ENCODE data around the gene MORN1. TPM values are rescaled to one million over a fixed set of nuclear protein-coding genes. Genes with fewer than 3 reads are reported as not detected.

MORN1 gene
- total RNA-seq, 1 donor from 2014 or later = 18.4 TPM

- H3K4me3 ChIP-seq = no peak overlapping the region
- H3K4me1 ChIP-seq = peaks cover 0 to 5% of the 10 kb centered on the region in 2 donors
- H3K27ac ChIP-seq = peak overlapping the region in 1 of 2 donors; percentile 42
- H3K9me3 ChIP-seq = peaks cover 0 to 10% of the 10 kb centered on the region in 2 donors
- no peaks in the 10 kb centered on the region for H3K27me3 ChIP-seq
- intact Hi-C loops (cut with DNase I) = no loop called here
- H3K36me3 ChIP-seq = no peaks in the 10 kb centered on the region
- no peak for DNase-seq (ENCODE audit: low spot score in 2 of 2)
- TF ChIP-seq, protein P1, sequence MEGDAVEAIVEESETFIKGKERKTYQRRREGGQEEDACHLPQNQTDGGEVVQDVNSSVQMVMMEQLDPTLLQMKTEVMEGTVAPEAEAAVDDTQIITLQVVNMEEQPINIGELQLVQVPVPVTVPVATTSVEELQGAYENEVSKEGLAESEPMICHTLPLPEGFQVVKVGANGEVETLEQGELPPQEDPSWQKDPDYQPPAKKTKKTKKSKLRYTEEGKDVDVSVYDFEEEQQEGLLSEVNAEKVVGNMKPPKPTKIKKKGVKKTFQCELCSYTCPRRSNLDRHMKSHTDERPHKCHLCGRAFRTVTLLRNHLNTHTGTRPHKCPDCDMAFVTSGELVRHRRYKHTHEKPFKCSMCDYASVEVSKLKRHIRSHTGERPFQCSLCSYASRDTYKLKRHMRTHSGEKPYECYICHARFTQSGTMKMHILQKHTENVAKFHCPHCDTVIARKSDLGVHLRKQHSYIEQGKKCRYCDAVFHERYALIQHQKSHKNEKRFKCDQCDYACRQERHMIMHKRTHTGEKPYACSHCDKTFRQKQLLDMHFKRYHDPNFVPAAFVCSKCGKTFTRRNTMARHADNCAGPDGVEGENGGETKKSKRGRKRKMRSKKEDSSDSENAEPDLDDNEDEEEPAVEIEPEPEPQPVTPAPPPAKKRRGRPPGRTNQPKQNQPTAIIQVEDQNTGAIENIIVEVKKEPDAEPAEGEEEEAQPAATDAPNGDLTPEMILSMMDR (IDR thresholded peaks at IDR 0.05) = no peak
Observed at GRCh38 chr1:2360588-2361364, 30.6 kb downstream of the MORN1 start.

DNA sequence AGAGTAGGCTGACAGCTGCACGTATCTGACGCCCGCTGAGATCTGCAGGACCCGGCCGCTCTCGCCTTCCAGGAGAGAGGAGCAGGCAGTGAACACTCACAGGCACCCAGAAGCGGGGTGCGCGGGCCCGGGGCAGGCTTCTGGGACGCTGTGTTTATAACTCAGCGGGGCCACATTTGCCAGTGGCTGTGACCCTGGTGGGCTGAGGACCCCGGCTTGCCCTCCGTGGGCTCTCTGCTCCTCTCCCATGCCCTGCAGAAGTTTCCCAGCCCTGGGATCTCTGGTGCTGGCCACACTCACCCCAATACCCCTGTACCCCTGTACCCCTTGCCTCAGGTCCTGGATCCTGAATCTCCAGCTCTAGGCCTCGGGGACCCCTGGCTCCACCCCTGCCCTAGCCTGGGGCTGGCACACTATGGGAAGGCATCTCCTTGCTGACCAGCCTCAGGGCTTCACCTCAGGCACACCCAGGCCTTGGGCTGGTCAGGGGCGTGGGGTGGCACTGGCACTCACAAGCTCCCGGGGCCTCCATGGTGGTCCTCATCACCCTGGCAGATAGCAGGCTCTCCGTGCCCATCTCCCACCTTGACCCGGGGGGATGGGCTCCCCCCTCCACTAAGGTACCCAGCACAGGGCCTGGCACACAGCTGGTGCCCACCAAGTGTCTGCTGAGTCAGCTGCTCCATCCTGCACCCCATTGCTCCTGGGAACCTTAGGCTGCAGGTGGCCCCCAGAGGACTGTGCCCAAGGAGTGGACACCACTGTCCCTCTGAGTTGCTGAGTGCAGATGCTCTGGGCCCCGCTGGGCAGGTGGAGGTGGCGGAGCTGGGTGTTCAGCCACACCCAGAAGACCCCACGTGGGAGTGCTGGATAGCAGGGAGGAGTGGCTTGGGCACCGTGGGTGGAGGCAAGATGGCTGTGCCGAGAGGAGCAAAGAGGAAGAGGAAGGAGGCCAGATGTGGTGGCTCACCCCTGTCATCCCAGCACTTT is 32.4 kb downstream of the MORN1 start:
- TF ChIP-seq, protein P1 (IDR thresholded peaks at IDR 0.05) = no peak
- Histone ChIP-seq H3K4me3 (no peak overlapping the region), H3K4me1 (peaks cover 0 to 17% of the 10 kb centered on the region in 2 donors), H3K9me3 (peaks cover 0 to 8% of the 10 kb centered on the region in 2 donors), H3K36me3 (no peaks in the 10 kb centered on the region), H3K27me3 (no peaks in the 10 kb centered on the region), H3K27ac (no peak overlapping the region)
- DNase-seq (ENCODE audit: low spot score in 2 of 2) = no peak
- intact Hi-C loops (cut with DNase I) = no loop called here

GRCh38 chr1:2358072-2358471 is 33.3 kb downstream of the MORN1 start:
- Histone ChIP-seq H3K27me3 (no peaks in the 10 kb centered on the region), H3K4me3 (no peak overlapping the region), H3K36me3 (no peaks in the 10 kb centered on the region), H3K27ac (no peak overlapping the region), H3K9me3 (no peaks in the 10 kb centered on the region), H3K4me1 (peaks cover 4 to 25% of the 10 kb centered on the region in 2 donors)
- TF ChIP-seq, protein P1 (IDR thresholded peaks at IDR 0.05) = no peak
- DNase-seq (ENCODE audit: low spot score in 2 of 2) = no peak
- intact Hi-C loops (cut with DNase I) = no loop called here

DNA sequence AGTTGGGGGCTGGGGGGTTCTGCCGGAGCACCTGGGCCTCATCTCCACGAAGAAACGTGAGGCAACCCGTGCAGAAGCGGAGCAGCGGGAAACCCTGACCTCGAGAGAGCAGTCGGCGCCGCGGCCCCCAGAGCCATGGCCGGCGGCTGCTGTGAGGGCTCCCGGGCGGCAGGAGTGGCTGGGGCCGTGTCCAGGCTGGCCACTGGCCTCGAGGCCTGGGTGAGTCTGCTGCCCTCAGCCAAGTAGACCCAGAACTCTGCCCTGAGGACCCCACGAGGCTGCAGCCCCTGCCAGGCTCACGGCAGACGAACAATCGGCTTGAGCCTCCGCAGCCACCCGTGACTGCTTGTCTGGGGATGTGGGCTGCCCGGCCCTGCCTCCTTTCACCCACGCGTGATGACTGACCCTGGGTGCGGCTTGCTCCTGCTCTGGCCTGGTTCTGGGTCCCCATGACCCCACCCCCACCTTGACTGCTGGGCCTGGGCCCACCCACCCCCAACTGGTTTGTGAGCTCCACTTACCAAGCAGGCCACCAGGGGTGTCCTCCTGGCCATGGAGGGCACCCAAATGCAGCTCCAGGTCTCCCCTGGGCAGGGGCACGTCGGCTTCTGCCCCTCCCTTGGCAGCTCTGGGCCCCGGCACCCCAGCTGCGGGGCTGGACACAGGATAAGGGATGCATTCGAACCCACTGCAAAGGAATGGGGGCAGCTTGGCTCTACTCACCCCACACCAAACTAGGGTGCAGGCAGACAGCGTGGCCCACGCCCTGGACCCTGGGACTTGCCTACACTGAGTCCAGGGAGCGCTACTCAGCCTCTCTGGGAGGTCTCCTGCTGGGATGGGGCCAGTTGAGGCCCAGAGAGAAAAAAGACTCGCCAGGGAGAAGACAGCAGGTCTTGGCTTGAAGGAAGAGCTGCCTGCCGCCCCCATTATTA is 34.2 kb downstream of the MORN1 start:
- intact Hi-C loops (cut with DNase I) = no loop called here

More for the DNA sequence above, 34.2 kb downstream of the MORN1 start:
- Histone ChIP-seq H3K4me3 (no peak overlapping the region), H3K4me1 (peaks cover 7 to 29% of the 10 kb centered on the region in 2 donors), H3K36me3 (no peaks in the 10 kb centered on the region), H3K9me3 (no peaks in the 10 kb centered on the region), H3K27me3 (no peaks in the 10 kb centered on the region), H3K27ac (no peak overlapping the region)
- TF ChIP-seq, protein P1 (IDR thresholded peaks at IDR 0.05) = no peak
- DNase-seq (ENCODE audit: low spot score in 2 of 2) = no peak
